HEK293 (cell line): ENCODE results near the gene VKORC1.

Source experiments
- CTCF ChIP-seq: fragments of 450-650 bp; formaldehyde crosslinking; IDR thresholded peaks from 2 replicates; pipeline ENCODE4 v1.5.1; 2016; ENCODE audit warnings: missing biosample characterization, missing genetic modification characterization
- ZNF404 ChIP-seq: fragments of 450-650 bp; formaldehyde crosslinking; IDR thresholded peaks from 2 replicates; pipeline ENCODE4 v1.5.1; 2017; ENCODE audit warnings: missing biosample characterization, missing genetic modification characterization

- TF ChIP-seq CTCF (no peak), ZNF404 (tag by site-specific recombination) (no peak)
Measured at GRCh38 chr16:31143011-31143693, 48.6 kb upstream of the VKORC1 start.
